A549 (cell line): ENCODE data around the gene TBX15.

Experiments
- CHD2 ChIP-seq: fragments of 150-350 bp; IDR thresholded peaks from 2 replicates; pipeline ENCODE4 v1.6.1; 2014; ENCODE audit warnings: low read length; ENCODE audit not compliant: partially characterized antibody
- CTCF ChIP-seq: fragments of >200 bp; sonication (Bioruptor Twin); formaldehyde crosslinking; IDR thresholded peaks from 3 replicates; pipeline ENCODE4 v1.5.1; 2016
- ELK1 ChIP-seq: fragments of 150-350 bp; IDR thresholded peaks from 2 replicates; pipeline ENCODE4 v1.6.1; 2014; ENCODE audit warnings: low read depth, mild to moderate bottlenecking, low read length
- EP300 ChIP-seq, 2 experiments: fragments of >200 bp; sonication (Bioruptor Twin); formaldehyde crosslinking; IDR thresholded peaks; 2 replicates in 1 of 2; 3 replicates in 1 of 2; pipeline ENCODE4 v1.6.1; 2016 to 2017
- MAX ChIP-seq: IDR thresholded peaks from 2 replicates; pipeline ENCODE4 v1.6.1; 2012
- POLR2AphosphoS2 ChIP-seq: conservative IDR thresholded peaks from 2 replicates; pipeline ENCODE4 v1.6.1; 2012; ENCODE audit warnings: low read length, improper control_type of control experiment, inconsistent platforms
- RAD21 ChIP-seq, 2 experiments: fragments of >200 bp in 1 of 2; sonication (Bioruptor Twin) in 1 of 2; formaldehyde crosslinking in 1 of 2; IDR thresholded peaks in 1 of 2; conservative IDR thresholded peaks in 1 of 2; 2 replicates in 1 of 2; 3 replicates in 1 of 2; pipeline ENCODE4 v1.6.1; 2012 to 2018; ENCODE audit warnings: inconsistent platforms in 1 of 2

GRCh38 chr1:118902299-118902698, 85.8 kb downstream of the TBX15 start:
- TF ChIP-seq EP300 (IDR thresholded peaks at IDR 0.05) (no peak), CTCF (no peak), ELK1 (no peak), POLR2AphosphoS2 (no peak), RAD21 (conservative IDR thresholded peaks at IDR 0.05 in 1 of 2, IDR thresholded peaks at IDR 0.05 in 1 of 2) (no peak), CHD2 (no peak), MAX (no peak)
